SU-DHL-6 (cell line): ENCODE data around the gene KLHL17.

Source experiments
- H2AFZ ChIP-seq: fragments of 200-600 bp; sonication (generic); 2 replicates; pipeline ENCODE4 v1.6.1; 2014; ENCODE audit warnings: low read depth, mild to moderate bottlenecking, moderate library complexity, mixed read lengths, antibody characterized with exemption, low read length; ENCODE audit not compliant: severe bottlenecking
- H3F3A ChIP-seq: fragments of 200-600 bp; shearing (Covaris generic); 2 replicates; pipeline ENCODE4 v1.6.0; 2016; ENCODE audit warnings: antibody characterized with exemption, mild to moderate bottlenecking; ENCODE audit not compliant: insufficient read depth
- H3K27ac ChIP-seq: fragments of 200-600 bp; sonication (generic); 2 replicates; pipeline ENCODE4 v1.5.1; 2016; ENCODE audit warnings: low read depth, mild to moderate bottlenecking, low read length, moderate library complexity, mixed read lengths
- H3K27me3 ChIP-seq: fragments of 200-600 bp; sonication (generic), shearing (Covaris generic); 2 replicates; pipeline ENCODE4 v1.6.0; 2014; ENCODE audit warnings: mild to moderate bottlenecking, low read length
- H3K36me3 ChIP-seq: fragments of 200-600 bp; sonication (generic); 2 replicates; pipeline ENCODE4 v1.6.1; 2014; ENCODE audit warnings: mild to moderate bottlenecking, low read length, mixed read lengths
- H3K4me2 ChIP-seq: fragments of 300-600, 200-600 bp; shearing (Covaris generic), sonication (generic); 2 replicates; pipeline ENCODE4 v1.6.0; 2014; ENCODE audit warnings: low read length, low read depth, mild to moderate bottlenecking; ENCODE audit not compliant: poor library complexity, severe bottlenecking
- H3K4me3 ChIP-seq: fragments of 200-600 bp; sonication (generic); 2 replicates; pipeline ENCODE4 v1.5.1; 2014; ENCODE audit warnings: antibody characterized with exemption, low read length, mild to moderate bottlenecking, mixed read lengths; ENCODE audit not compliant: insufficient read depth, poor library complexity, severe bottlenecking
- H3K79me2 ChIP-seq: fragments of 200-600 bp; sonication (generic); 2 replicates; pipeline ENCODE4 v1.6.1; 2014; ENCODE audit warnings: mild to moderate bottlenecking, low read length, moderate library complexity; ENCODE audit not compliant: insufficient read depth
- H3K9ac ChIP-seq: fragments of 200-600 bp; sonication (generic); 2 replicates; pipeline ENCODE4 v1.7.0; 2014; ENCODE audit warnings: mild to moderate bottlenecking, low read length
- H3K9me2 ChIP-seq: fragments of 200-600 bp; sonication (generic); replicated peaks from 2 replicates; pipeline ENCODE4 v1.6.1; 2014; ENCODE audit warnings: low read length; ENCODE audit not compliant: insufficient read depth
- H3K9me3 ChIP-seq: fragments of 200-600 bp; sonication (generic); 2 replicates; pipeline ENCODE4 v1.6.1; 2014; ENCODE audit warnings: low read length, mixed read lengths; ENCODE audit not compliant: insufficient read depth
- H4K20me1 ChIP-seq: fragments of 200-600 bp; sonication (generic); 2 replicates; pipeline ENCODE4 v1.6.1; 2014; ENCODE audit warnings: low read depth, mild to moderate bottlenecking, antibody characterized with exemption, low read length, moderate library complexity, mixed read lengths
- CTCF ChIP-seq: fragments of 200-600 bp; sonication (generic); IDR thresholded peaks from one replicate; pipeline ENCODE4 v1.5.1; 2017; ENCODE audit warnings: antibody characterized with exemption, mild to moderate bottlenecking, low read length, moderate library complexity; ENCODE audit not compliant: insufficient read depth, poor library complexity, severe bottlenecking
- EZH2phosphoT487 ChIP-seq: fragments of 200-600 bp; sonication (generic), shearing (Covaris generic); conservative IDR thresholded peaks from 2 replicates; pipeline ENCODE4 v1.6.1; 2018; ENCODE audit warnings: mild to moderate bottlenecking, antibody characterized with exemption, low read length, moderate library complexity, mixed read lengths

KLHL17 gene

GRCh38 chr1:912740-913301, 47.6 kb upstream of the KLHL17 start:
- H2AFZ ChIP-seq = no peak overlapping the region
- H4K20me1 ChIP-seq = no peaks in the 10 kb centered on the region
- no peak overlapping the region for H3K27ac ChIP-seq
- H3K27me3 ChIP-seq = no peaks in the 10 kb centered on the region
- H3K79me2 ChIP-seq = no peaks in the 10 kb centered on the region
- no peak for TF ChIP-seq EZH2phosphoT487
- no peak for TF ChIP-seq CTCF
- H3K9me2 ChIP-seq = no peaks in the 10 kb centered on the region
- no peak overlapping the region for H3K4me2 ChIP-seq
- H3K4me3 ChIP-seq = no peak overlapping the region
- no peaks in the 10 kb centered on the region for H3K9me3 ChIP-seq
- H3F3A ChIP-seq = no peaks in the 10 kb centered on the region
- H3K36me3 ChIP-seq = no peaks in the 10 kb centered on the region
- H3K9ac ChIP-seq = no peak overlapping the region

GRCh38 chr1:913491-914130, 46.8 kb upstream of the KLHL17 start:
- Histone ChIP-seq H3K9ac (no peak overlapping the region), H3K9me2 (no peaks in the 10 kb centered on the region), H3K4me3 (no peak overlapping the region), H3K27me3 (no peaks in the 10 kb centered on the region), H3K79me2 (no peaks in the 10 kb centered on the region), H3F3A (no peaks in the 10 kb centered on the region), H3K36me3 (no peaks in the 10 kb centered on the region), H3K27ac (no peak overlapping the region), H4K20me1 (no peaks in the 10 kb centered on the region), H2AFZ (no peak overlapping the region), H3K9me3 (no peaks in the 10 kb centered on the region), H3K4me2 (no peak overlapping the region)
- TF ChIP-seq CTCF (no peak), EZH2phosphoT487 (no peak)

GRCh38 chr1:914131-914890, 46.1 kb upstream of the KLHL17 start:
- H2AFZ ChIP-seq = no peak overlapping the region
- no peak overlapping the region for H3K27ac ChIP-seq
- H3K9ac ChIP-seq = no peak overlapping the region
- no peaks in the 10 kb centered on the region for H3K36me3 ChIP-seq
- H3K79me2 ChIP-seq = no peaks in the 10 kb centered on the region
- no peaks in the 10 kb centered on the region for H4K20me1 ChIP-seq
- H3K27me3 ChIP-seq = no peaks in the 10 kb centered on the region
- H3K9me3 ChIP-seq = no peaks in the 10 kb centered on the region
- H3K4me3 ChIP-seq = no peak overlapping the region
- no peaks in the 10 kb centered on the region for H3F3A ChIP-seq
- TF ChIP-seq CTCF = no peak
- no peak for TF ChIP-seq EZH2phosphoT487
- no peak overlapping the region for H3K4me2 ChIP-seq
- H3K9me2 ChIP-seq = no peaks in the 10 kb centered on the region
